Neural progenitor cell (in vitro differentiated cells): Measurements from ENCODE around the gene LRRC59. TPM values are rescaled to one million over a fixed set of nuclear protein-coding genes. Genes with fewer than 3 reads are reported as not detected.

Experiments used
- DNase-seq: peaks from one replicate; pipeline ENCODE4 v3.0.0-alpha.2; 2016; ENCODE audit warnings: low spot score
- H2AFZ ChIP-seq: fragments of 200-600 bp; sonication (generic); replicated peaks from 2 replicates; pipeline ENCODE4 v1.6.1; 2016; ENCODE audit warnings: antibody characterized with exemption
- H3F3A ChIP-seq: fragments of 200-600 bp; sonication (generic); 2 replicates; pipeline ENCODE4 v1.6.1; 2016; ENCODE audit warnings: antibody characterized with exemption, low read depth
- H3K27ac ChIP-seq: fragments of 200-600 bp; sonication (generic); 2 replicates; pipeline ENCODE4 v1.5.1; 2016; ENCODE audit warnings: mild to moderate bottlenecking
- H3K27me3 ChIP-seq: fragments of 200-600 bp; sonication (generic); 2 replicates; pipeline ENCODE4 v1.6.1; 2016; ENCODE audit warnings: mild to moderate bottlenecking, moderate library complexity
- H3K36me3 ChIP-seq: fragments of 200-600 bp; sonication (generic); 2 replicates; pipeline ENCODE4 v1.5.1; 2016
- H3K4me1 ChIP-seq: fragments of 200-600 bp; sonication (generic); 2 replicates; pipeline ENCODE4 v1.6.1; 2016; ENCODE audit warnings: mixed run types
- H3K4me2 ChIP-seq: fragments of 200-600 bp; sonication (generic); 2 replicates; pipeline ENCODE4 v1.6.1; 2016
- H3K4me3 ChIP-seq: fragments of 200-600 bp; sonication (generic); 2 replicates; pipeline ENCODE4 v1.5.1; 2016
- H3K79me2 ChIP-seq: fragments of 200-600 bp; sonication (generic); 2 replicates; pipeline ENCODE4 v1.6.1; 2016; ENCODE audit warnings: low read depth
- H3K9ac ChIP-seq: fragments of 200-600 bp; sonication (generic); 2 replicates; pipeline ENCODE4 v1.6.1; 2016
- H3K9me3 ChIP-seq: fragments of 200-600 bp; sonication (generic); 2 replicates; pipeline ENCODE4 v1.5.1; 2016; ENCODE audit warnings: low read depth
- H4K20me1 ChIP-seq: fragments of 200-600 bp; sonication (generic); 2 replicates; pipeline ENCODE4 v1.6.1; 2016; ENCODE audit warnings: low read depth
- H3K27ac Mint-ChIP-seq: 3 replicates; pipeline ENCODE4 v1.8.0; 2021; ENCODE audit warnings: mixed read lengths
- H3K27me3 Mint-ChIP-seq: 2 replicates; pipeline ENCODE4 v1.8.0; 2022; ENCODE audit warnings: low read depth, mild to moderate bottlenecking, inconsistent platforms, moderate library complexity, mixed read lengths; ENCODE audit not compliant: insufficient read depth
- H3K36me3 Mint-ChIP-seq: 3 replicates; pipeline ENCODE4 v1.8.0; 2021; ENCODE audit warnings: mixed read lengths
- H3K4me1 Mint-ChIP-seq: 3 replicates; pipeline ENCODE4 v1.8.0; 2021; ENCODE audit warnings: mixed read lengths
- H3K4me3 Mint-ChIP-seq: 3 replicates; pipeline ENCODE4 v1.8.0; 2021; ENCODE audit warnings: mild to moderate bottlenecking, moderate library complexity, mixed read lengths
- H3K9me3 Mint-ChIP-seq: 3 replicates; pipeline ENCODE4 v1.8.0; 2020; ENCODE audit warnings: mixed read lengths
- EZH2 ChIP-seq: fragments of 200-600 bp; sonication (generic); IDR thresholded peaks from 2 replicates; pipeline ENCODE4 v1.6.1; 2017; ENCODE audit warnings: antibody characterized with exemption, mild to moderate bottlenecking, moderate library complexity
- EZH2phosphoT487 ChIP-seq: fragments of 200-600 bp; sonication (generic); IDR thresholded peaks from 2 replicates; pipeline ENCODE4 v1.6.1; 2017; ENCODE audit warnings: antibody characterized with exemption
- total RNA-seq: library from RNA; depleted of rRNA; stranded (reverse); fragments of >200 nt; gene quantifications from 2 replicates; pipeline ENCODE4 v1.2.3, GENCODE V29; 2015; ENCODE audit warnings: low replicate concordance
- TF ChIP-seq, protein P1 (sequence below): fragments of 200-600 bp; sonication (generic); IDR thresholded peaks from 2 replicates; pipeline ENCODE4 v1.5.1; 2017; ENCODE audit warnings: antibody characterized with exemption, mild to moderate bottlenecking

LRRC59 gene
- total RNA-seq, 1 donor from 2014 or later, result 57.0 TPM

DNA sequence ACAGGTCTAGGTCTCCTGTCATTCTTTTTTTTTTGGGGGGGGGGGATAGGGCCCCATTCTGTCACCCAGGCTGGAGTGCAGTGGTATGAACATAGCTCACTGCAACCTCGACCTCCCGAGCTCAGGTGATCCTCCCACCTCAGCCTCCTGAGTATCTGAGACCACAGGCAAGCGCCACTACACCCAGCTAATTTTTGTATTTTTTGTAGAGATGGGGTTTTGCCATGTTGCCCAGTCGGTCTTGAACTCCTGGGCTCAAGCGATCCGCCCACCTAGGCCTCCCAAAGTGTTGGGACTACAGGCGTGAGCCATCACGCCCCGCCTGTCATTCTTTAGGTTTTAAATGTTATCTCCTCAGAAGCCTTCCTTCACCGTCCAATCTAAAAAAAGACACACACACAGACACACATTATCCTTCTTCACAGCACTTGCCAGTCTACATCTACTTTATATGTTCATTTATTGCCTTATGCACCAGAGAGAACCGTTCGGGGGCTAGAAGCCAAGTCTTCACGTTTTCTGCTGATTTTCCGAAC is 25.0 kb downstream of the LRRC59 start:
- peak overlapping the region; percentile 68 for H3K9ac ChIP-seq
- H3K36me3 ChIP-seq, result peaks cover 7% of the 10 kb centered on the region
- H3K27ac ChIP-seq, result no peak overlapping the region
- H3K27me3 ChIP-seq, result no peaks in the 10 kb centered on the region
- peak overlapping the region; percentile 99 for H3K4me3 Mint-ChIP-seq
- peaks cover 17% of the 10 kb centered on the region for H3K4me1 Mint-ChIP-seq
- peaks cover 22% of the 10 kb centered on the region for H3K36me3 Mint-ChIP-seq
- H3K9me3 Mint-ChIP-seq, result no peaks in the 10 kb centered on the region
- TF ChIP-seq, protein P1, sequence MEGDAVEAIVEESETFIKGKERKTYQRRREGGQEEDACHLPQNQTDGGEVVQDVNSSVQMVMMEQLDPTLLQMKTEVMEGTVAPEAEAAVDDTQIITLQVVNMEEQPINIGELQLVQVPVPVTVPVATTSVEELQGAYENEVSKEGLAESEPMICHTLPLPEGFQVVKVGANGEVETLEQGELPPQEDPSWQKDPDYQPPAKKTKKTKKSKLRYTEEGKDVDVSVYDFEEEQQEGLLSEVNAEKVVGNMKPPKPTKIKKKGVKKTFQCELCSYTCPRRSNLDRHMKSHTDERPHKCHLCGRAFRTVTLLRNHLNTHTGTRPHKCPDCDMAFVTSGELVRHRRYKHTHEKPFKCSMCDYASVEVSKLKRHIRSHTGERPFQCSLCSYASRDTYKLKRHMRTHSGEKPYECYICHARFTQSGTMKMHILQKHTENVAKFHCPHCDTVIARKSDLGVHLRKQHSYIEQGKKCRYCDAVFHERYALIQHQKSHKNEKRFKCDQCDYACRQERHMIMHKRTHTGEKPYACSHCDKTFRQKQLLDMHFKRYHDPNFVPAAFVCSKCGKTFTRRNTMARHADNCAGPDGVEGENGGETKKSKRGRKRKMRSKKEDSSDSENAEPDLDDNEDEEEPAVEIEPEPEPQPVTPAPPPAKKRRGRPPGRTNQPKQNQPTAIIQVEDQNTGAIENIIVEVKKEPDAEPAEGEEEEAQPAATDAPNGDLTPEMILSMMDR, result no peak
- H3K9me3 ChIP-seq, result no peaks in the 10 kb centered on the region
- peaks cover 4% of the 10 kb centered on the region for H3F3A ChIP-seq
- H2AFZ ChIP-seq, result peak overlapping the region; percentile 88
- H4K20me1 ChIP-seq, result no peaks in the 10 kb centered on the region
- peaks cover 4% of the 10 kb centered on the region for H3K27me3 Mint-ChIP-seq
- peak overlapping the region; percentile 85 for H3K4me3 ChIP-seq
- peak overlapping the region; percentile 96 for H3K27ac Mint-ChIP-seq
- peak overlapping the region; percentile 97 for H3K4me2 ChIP-seq
- no peak for DNase-seq
- peaks cover 29% of the 10 kb centered on the region for H3K79me2 ChIP-seq
- H3K4me1 ChIP-seq, result peaks cover 6% of the 10 kb centered on the region

DNA sequence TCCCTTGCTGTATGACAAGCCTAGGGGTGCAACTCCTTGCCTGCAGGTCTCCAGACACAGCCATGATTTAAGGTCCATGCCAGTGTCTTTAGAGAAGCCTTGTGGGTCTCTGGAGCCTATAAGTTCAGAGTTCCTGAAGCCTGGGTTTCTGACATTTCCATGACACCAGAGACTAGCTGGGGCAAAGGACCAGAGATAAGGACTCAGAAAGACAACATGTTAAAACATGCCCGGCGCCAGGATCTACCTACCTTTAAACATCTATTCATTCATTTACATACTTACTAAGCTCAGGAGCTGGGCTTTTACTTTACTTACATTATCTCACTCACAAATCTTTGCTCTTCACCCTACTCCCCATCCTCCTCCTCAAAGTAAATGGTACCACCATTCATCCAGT is 25.8 kb downstream of the LRRC59 start:
- H3K36me3 Mint-ChIP-seq, result peaks cover 22% of the 10 kb centered on the region
- DNase-seq, result no peak
- peak overlapping the region; percentile 99 for H3K4me3 Mint-ChIP-seq
- TF ChIP-seq, protein P1, result no peak
- TF ChIP-seq EZH2 (no peak), EZH2phosphoT487 (no peak)
- Histone ChIP-seq H3K9ac (no peak overlapping the region), H2AFZ (no peak overlapping the region), H3K4me3 (no peak overlapping the region), H3F3A (peaks cover 4% of the 10 kb centered on the region), H3K79me2 (peaks cover 29% of the 10 kb centered on the region), H3K27ac (no peak overlapping the region), H3K36me3 (peaks cover 7% of the 10 kb centered on the region), H3K27me3 (no peaks in the 10 kb centered on the region), H4K20me1 (peaks cover under 1% of the 10 kb centered on the region), H3K4me1 (peaks cover 6% of the 10 kb centered on the region), H3K4me2 (peak overlapping the region; percentile 97), H3K9me3 (no peaks in the 10 kb centered on the region)
- peaks cover 4% of the 10 kb centered on the region for H3K27me3 Mint-ChIP-seq
- no peak overlapping the region for H3K27ac Mint-ChIP-seq
- no peaks in the 10 kb centered on the region for H3K9me3 Mint-ChIP-seq
- H3K4me1 Mint-ChIP-seq, result peaks cover 17% of the 10 kb centered on the region

DNA sequence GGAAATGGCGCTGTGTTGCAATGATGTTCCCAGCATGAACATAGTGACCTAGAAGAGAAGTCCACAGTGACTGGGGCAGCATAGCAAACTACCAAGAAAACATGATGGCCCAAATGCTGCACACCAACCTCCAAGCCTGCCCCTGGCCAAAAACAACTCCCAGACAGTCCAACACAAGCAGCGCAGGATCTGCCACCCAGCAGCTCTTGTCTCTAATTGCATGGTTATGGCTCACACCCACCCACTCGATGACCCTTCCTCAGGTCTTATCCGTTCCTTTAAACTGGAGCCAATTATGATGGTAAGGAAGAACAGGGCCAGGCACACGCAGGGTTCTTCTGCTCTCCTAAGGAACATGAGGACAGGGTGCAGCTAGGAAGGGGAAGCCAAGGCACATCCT is 27.3 kb downstream of the LRRC59 start:
- Histone ChIP-seq H4K20me1 (peaks cover 15% of the 10 kb centered on the region), H3K9me3 (no peaks in the 10 kb centered on the region), H3K4me2 (no peak overlapping the region), H3F3A (peaks cover 7% of the 10 kb centered on the region), H3K36me3 (peaks cover 7% of the 10 kb centered on the region), H3K79me2 (peaks cover 29% of the 10 kb centered on the region), H3K27ac (no peak overlapping the region), H3K27me3 (no peaks in the 10 kb centered on the region), H3K4me3 (no peak overlapping the region), H2AFZ (no peak overlapping the region), H3K9ac (no peak overlapping the region), H3K4me1 (peaks cover 6% of the 10 kb centered on the region)
- peaks cover 25% of the 10 kb centered on the region for H3K4me1 Mint-ChIP-seq
- no peak overlapping the region for H3K27ac Mint-ChIP-seq
- no peaks in the 10 kb centered on the region for H3K9me3 Mint-ChIP-seq
- no peak for DNase-seq
- peaks cover 4% of the 10 kb centered on the region for H3K27me3 Mint-ChIP-seq
- TF ChIP-seq, protein P1, result no peak
- no peak for TF ChIP-seq EZH2
- no peak for TF ChIP-seq EZH2phosphoT487
- peaks cover 21% of the 10 kb centered on the region for H3K36me3 Mint-ChIP-seq
- no peak overlapping the region for H3K4me3 Mint-ChIP-seq
